ENCODE data around the gene ABCG2.

DNA sequence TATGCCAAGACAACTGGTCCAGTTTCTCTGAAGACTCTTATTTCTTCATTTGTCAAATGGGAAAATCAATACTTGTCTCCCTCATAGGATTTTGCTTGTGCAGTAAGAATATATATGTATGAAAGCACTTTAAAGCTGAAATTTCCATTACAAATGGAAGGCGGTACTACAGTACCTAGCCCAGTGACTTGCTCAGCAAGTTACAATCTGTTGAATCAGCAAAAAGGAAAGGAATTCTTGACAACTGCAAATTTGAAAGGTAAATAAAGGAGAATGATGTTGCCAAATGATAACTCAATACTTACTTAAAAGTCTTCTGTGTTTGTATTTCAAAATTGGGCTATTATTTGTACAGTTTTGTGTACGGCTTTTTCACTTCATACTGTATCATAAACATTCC is 79.9 kb downstream of the ABCG2 start:
- TF ChIP-seq, protein P1, sequence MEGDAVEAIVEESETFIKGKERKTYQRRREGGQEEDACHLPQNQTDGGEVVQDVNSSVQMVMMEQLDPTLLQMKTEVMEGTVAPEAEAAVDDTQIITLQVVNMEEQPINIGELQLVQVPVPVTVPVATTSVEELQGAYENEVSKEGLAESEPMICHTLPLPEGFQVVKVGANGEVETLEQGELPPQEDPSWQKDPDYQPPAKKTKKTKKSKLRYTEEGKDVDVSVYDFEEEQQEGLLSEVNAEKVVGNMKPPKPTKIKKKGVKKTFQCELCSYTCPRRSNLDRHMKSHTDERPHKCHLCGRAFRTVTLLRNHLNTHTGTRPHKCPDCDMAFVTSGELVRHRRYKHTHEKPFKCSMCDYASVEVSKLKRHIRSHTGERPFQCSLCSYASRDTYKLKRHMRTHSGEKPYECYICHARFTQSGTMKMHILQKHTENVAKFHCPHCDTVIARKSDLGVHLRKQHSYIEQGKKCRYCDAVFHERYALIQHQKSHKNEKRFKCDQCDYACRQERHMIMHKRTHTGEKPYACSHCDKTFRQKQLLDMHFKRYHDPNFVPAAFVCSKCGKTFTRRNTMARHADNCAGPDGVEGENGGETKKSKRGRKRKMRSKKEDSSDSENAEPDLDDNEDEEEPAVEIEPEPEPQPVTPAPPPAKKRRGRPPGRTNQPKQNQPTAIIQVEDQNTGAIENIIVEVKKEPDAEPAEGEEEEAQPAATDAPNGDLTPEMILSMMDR (IDR thresholded peaks at IDR 0.05; ENCODE audit: low read depth, low read length): no peak
- TF ChIP-seq EZH2phosphoT487 (IDR thresholded peaks at IDR 0.05; ENCODE audit: low read depth): no peak

Data from OCI-LY3 (cell line).